Measurements from ENCODE around the gene GREB1L.

DNA sequence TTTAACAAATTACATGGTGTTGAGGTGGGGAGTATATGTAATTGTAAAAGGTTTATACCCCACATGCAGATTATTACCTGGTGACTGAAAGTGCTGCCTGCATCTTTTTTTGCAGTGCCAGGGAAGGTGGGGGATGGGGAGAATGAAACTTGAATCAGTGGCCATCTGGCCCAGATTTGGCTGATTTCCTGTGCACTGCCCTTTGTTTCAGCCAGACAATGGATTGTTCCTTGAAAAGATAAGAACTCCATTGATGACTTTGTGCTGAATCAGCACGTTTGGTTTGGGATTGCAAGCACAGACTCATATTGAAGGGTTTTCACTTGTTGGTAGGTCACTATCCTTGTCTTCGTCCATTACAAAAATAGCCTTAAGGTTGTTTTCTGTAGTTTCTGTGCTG is 20.9 kb downstream of the GREB1L start:
- TF ChIP-seq, protein P1, sequence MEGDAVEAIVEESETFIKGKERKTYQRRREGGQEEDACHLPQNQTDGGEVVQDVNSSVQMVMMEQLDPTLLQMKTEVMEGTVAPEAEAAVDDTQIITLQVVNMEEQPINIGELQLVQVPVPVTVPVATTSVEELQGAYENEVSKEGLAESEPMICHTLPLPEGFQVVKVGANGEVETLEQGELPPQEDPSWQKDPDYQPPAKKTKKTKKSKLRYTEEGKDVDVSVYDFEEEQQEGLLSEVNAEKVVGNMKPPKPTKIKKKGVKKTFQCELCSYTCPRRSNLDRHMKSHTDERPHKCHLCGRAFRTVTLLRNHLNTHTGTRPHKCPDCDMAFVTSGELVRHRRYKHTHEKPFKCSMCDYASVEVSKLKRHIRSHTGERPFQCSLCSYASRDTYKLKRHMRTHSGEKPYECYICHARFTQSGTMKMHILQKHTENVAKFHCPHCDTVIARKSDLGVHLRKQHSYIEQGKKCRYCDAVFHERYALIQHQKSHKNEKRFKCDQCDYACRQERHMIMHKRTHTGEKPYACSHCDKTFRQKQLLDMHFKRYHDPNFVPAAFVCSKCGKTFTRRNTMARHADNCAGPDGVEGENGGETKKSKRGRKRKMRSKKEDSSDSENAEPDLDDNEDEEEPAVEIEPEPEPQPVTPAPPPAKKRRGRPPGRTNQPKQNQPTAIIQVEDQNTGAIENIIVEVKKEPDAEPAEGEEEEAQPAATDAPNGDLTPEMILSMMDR (IDR thresholded peaks at IDR 0.05) = no peak
- TF ChIP-seq POLR2A (IDR thresholded peaks at IDR 0.05) = no peak

Data from tibial nerve (tissue), 3 donors.